K562 (cell line): ENCODE data around the gene CNKSR2. TPM values are rescaled to one million over a fixed set of nuclear protein-coding genes. Genes with fewer than 3 reads are reported as not detected.

Experiments
- ATF6 ChIP-seq: sonication (generic); formaldehyde crosslinking; IDR thresholded peaks from 2 replicates; pipeline ENCODE4 v1.4.0; 2020; ENCODE audit warnings: mild to moderate bottlenecking, missing genetic modification reagents
- DPF2 ChIP-seq: fragments of 450-650 bp; IDR thresholded peaks from 2 replicates; pipeline ENCODE4 v1.6.1; 2016
- E2F8 ChIP-seq: fragments of 450-650 bp; IDR thresholded peaks from 2 replicates; pipeline ENCODE4 v1.7.1; 2018; ENCODE audit warnings: mild to moderate bottlenecking, low read depth; ENCODE audit not compliant: partially characterized antibody
- FOS ChIP-seq: IDR thresholded peaks from 3 replicates; pipeline ENCODE4 v1.6.1; 2011; ENCODE audit not compliant: insufficient read length; ENCODE audit errors: extremely low read depth
- ZBTB11 ChIP-seq, 3 experiments: fragments of 200-800 bp in 1 of 3; fragments of 250-450 bp in 1 of 3; fragments of 450-650 bp in 1 of 3; sonication (Bioruptor Pico) in 1 of 3; sonication (Bioruptor generic) in 1 of 3; formaldehyde crosslinking in 1 of 3; IDR thresholded peaks; 2 replicates each; pipeline versions ENCODE4 v1.6.1 to v1.8.0; 2016 to 2022; ENCODE audit warnings: mild to moderate bottlenecking in 2 of 3, missing genetic modification characterization in 2 of 3, missing compliant biosample characterization in 1 of 3, moderate library complexity in 1 of 3
- ZC3H8 ChIP-seq: fragments of 450-650 bp; IDR thresholded peaks from 2 replicates; pipeline ENCODE4 v1.6.1; 2017
- polyA plus RNA-seq, 8 experiments: library from polyadenylated mRNA; depleted of rRNA in 4 of 8; stranded (reverse) in 5 of 8; unstranded in 3 of 8; fragments of >200 nt; fragmentation: Nextera tagmentation in 2 of 8; fragmentation: Illumina TruSeq in 1 of 8; extraction: Ambion mirVana in 2 of 8; extraction: Trizol in 1 of 8; gene quantifications; 2 replicates each; pipeline versions ENCODE4 v1.2.1 to v1.2.3, GENCODE V29; 2011 to 2014; ENCODE audit warnings: inconsistent platforms in 1 of 8, missing spikeins in 1 of 8
- total RNA-seq, 7 experiments: library from RNA; depleted of rRNA in 6 of 7; stranded (reverse); fragments of >200 nt in 6 of 7; fragmentation: Illumina TruSeq in 2 of 7; extraction: Trizol in 2 of 7; gene quantifications; 2 replicates each; pipeline versions ENCODE4 v1.2.1 to v1.2.3, GENCODE V29; 2011 to 2021; ENCODE audit warnings: low replicate concordance in 1 of 7

Gene CNKSR2
- total and polyA plus RNA-seq, 9 of the 15 experiments (the other 6 are each of a cell fraction or from before 2014, with no cell fraction given) = not detected

- TF ChIP-seq ATF6 (CRISPR knock-in tag) (no peak), E2F8 (no peak), ZBTB11 (CRISPR knock-in tag; IDR thresholded peaks at IDR 0.05) (no peak), DPF2 (no peak), ZC3H8 (no peak), FOS (no peak)
These were observed 1.4 kb downstream of the CNKSR2 start (continued) for GRCh38 chrX:21375708-21376009.
